H9 (cell line): Measurements from ENCODE around the gene FAM200A. TPM values are rescaled to one million over a fixed set of nuclear protein-coding genes. Genes with fewer than 3 reads are reported as not detected.

Experiments used
- DNase-seq: peaks from one replicate; pipeline ENCODE4 v3.0.0-alpha.2; 2017
- H2AFZ ChIP-seq: one replicate; pipeline ENCODE4 v1.6.1; 2013; ENCODE audit warnings: mild to moderate bottlenecking, low read length, control low read depth, moderate library complexity
- H2AK5ac ChIP-seq: 2 replicates; pipeline ENCODE4 v1.6.1; 2013; ENCODE audit warnings: low read length, control low read depth, mixed read lengths; ENCODE audit not compliant: insufficient read length
- H2BK120ac ChIP-seq: one replicate; pipeline ENCODE4 v1.6.1; 2013; ENCODE audit warnings: low read depth, mild to moderate bottlenecking, low read length, control low read depth, inconsistent platforms; ENCODE audit not compliant: poor library complexity, severe bottlenecking
- H2BK12ac ChIP-seq: 2 replicates; pipeline ENCODE4 v1.6.1; 2013; ENCODE audit warnings: low read length, control low read depth, mixed read lengths, low read depth; ENCODE audit not compliant: insufficient read length
- H2BK15ac ChIP-seq: 2 replicates; pipeline ENCODE4 v1.6.1; 2013; ENCODE audit warnings: low read depth, low read length, control low read depth
- H2BK20ac ChIP-seq: one replicate; pipeline ENCODE4 v1.6.1; 2013; ENCODE audit warnings: low read depth, mild to moderate bottlenecking, low read length, control low read depth, inconsistent platforms; ENCODE audit not compliant: poor library complexity, severe bottlenecking
- H2BK5ac ChIP-seq: 2 replicates; pipeline ENCODE4 v1.6.1; 2013; ENCODE audit warnings: low read length, control low read depth, mixed read lengths; ENCODE audit not compliant: insufficient read length
- H3K14ac ChIP-seq: 2 replicates; pipeline ENCODE4 v1.6.1; 2013; ENCODE audit warnings: low read length, control low read depth; ENCODE audit not compliant: insufficient read depth
- H3K18ac ChIP-seq: 2 replicates; pipeline ENCODE4 v1.6.1; 2013; ENCODE audit warnings: low read depth, mild to moderate bottlenecking, mixed read lengths, low read length, control low read depth; ENCODE audit not compliant: insufficient read length
- H3K23ac ChIP-seq: 2 replicates; pipeline ENCODE4 v1.6.1; 2013; ENCODE audit warnings: low read length, control low read depth, mixed read lengths, low read depth; ENCODE audit not compliant: insufficient read length
- H3K23me2 ChIP-seq: 2 replicates; pipeline ENCODE4 v1.6.1; 2013; ENCODE audit warnings: low read depth, mild to moderate bottlenecking, mixed read lengths, low read length, control low read depth; ENCODE audit not compliant: insufficient read length, poor library complexity, severe bottlenecking
- H3K27ac ChIP-seq: 2 replicates; pipeline ENCODE4 v1.5.1; 2013; ENCODE audit warnings: low read length, control low read depth, mixed read lengths, low read depth; ENCODE audit not compliant: insufficient read length
- H3K27me3 ChIP-seq: 2 replicates; pipeline ENCODE4 v1.6.1; 2013; ENCODE audit warnings: low read length, control low read depth, inconsistent platforms; ENCODE audit not compliant: insufficient read depth
- H3K4ac ChIP-seq: 2 replicates; pipeline ENCODE4 v1.6.1; 2013; ENCODE audit warnings: low read depth, mild to moderate bottlenecking, control low read depth, inconsistent platforms, low read length, moderate library complexity
- H3K4me1 ChIP-seq: 2 replicates; pipeline ENCODE4 v1.6.1; 2013; ENCODE audit warnings: low read length, control low read depth, inconsistent platforms; ENCODE audit not compliant: insufficient read depth
- H3K4me2 ChIP-seq: 2 replicates; pipeline ENCODE4 v1.6.1; 2013; ENCODE audit warnings: low read length, control low read depth, mixed read lengths; ENCODE audit not compliant: insufficient read length, insufficient read depth
- H3K56ac ChIP-seq: 2 replicates; pipeline ENCODE4 v1.6.1; 2013; ENCODE audit warnings: low read depth, mild to moderate bottlenecking, mixed read lengths, low read length, control low read depth; ENCODE audit not compliant: insufficient read length
- H3K79me1 ChIP-seq: 2 replicates; pipeline ENCODE4 v1.6.1; 2013; ENCODE audit warnings: low read depth, mild to moderate bottlenecking, moderate library complexity, low read length, control low read depth, inconsistent platforms; ENCODE audit not compliant: insufficient read depth, poor library complexity, severe bottlenecking
- H3K79me2 ChIP-seq: 2 replicates; pipeline ENCODE4 v1.6.1; 2013; ENCODE audit warnings: low read length, control low read depth, inconsistent platforms; ENCODE audit not compliant: insufficient read depth
- H3K9ac ChIP-seq: 2 replicates; pipeline ENCODE4 v1.6.1; 2013; ENCODE audit warnings: low read length, control low read depth, mixed read lengths; ENCODE audit not compliant: insufficient read length; ENCODE audit errors: extremely low read depth
- H3K9me3 ChIP-seq: one replicate; pipeline ENCODE4 v1.6.1; 2013; ENCODE audit warnings: low read depth, low read length, inconsistent platforms; ENCODE audit not compliant: control insufficient read depth
- H3T11ph ChIP-seq: one replicate; pipeline ENCODE4 v1.6.1; 2013; ENCODE audit warnings: mild to moderate bottlenecking, low read length, control low read depth, inconsistent platforms
- H4K20me1 ChIP-seq: one replicate; pipeline ENCODE4 v1.6.1; 2013; ENCODE audit not compliant: control insufficient read depth, insufficient read length, insufficient read depth
- H4K5ac ChIP-seq: 2 replicates; pipeline ENCODE4 v1.6.1; 2013; ENCODE audit warnings: low read depth, mild to moderate bottlenecking, mixed read lengths, low read length, control low read depth; ENCODE audit not compliant: insufficient read length
- H4K8ac ChIP-seq: replicated peaks from 2 replicates; pipeline ENCODE4 v1.6.1; 2013; ENCODE audit warnings: low read length, control low read depth, mixed read lengths, low read depth; ENCODE audit not compliant: insufficient read length
- H4K91ac ChIP-seq: 2 replicates; pipeline ENCODE4 v1.6.1; 2013; ENCODE audit warnings: low read depth, mild to moderate bottlenecking, moderate library complexity, mixed read lengths, low read length, control low read depth; ENCODE audit not compliant: insufficient read length
- H3K27ac Mint-ChIP-seq, 3 experiments: 2 replicates in 2 of 3; 3 replicates in 1 of 3; pipeline ENCODE4 v1.8.0; 2020 to 2021; ENCODE audit warnings: mixed read lengths in 3 of 3, mild to moderate bottlenecking in 1 of 3, moderate library complexity in 1 of 3
- H3K27me3 Mint-ChIP-seq: 2 replicates; pipeline ENCODE4 v1.8.0; 2021; ENCODE audit warnings: low read depth, mild to moderate bottlenecking, moderate library complexity, mixed read lengths
- H3K36me3 Mint-ChIP-seq, 3 experiments: 2 replicates in 2 of 3; 3 replicates in 1 of 3; pipeline ENCODE4 v1.8.0; 2020 to 2021; ENCODE audit warnings: low read depth in 3 of 3, mixed read lengths in 3 of 3; ENCODE audit not compliant: insufficient read depth in 1 of 3
- H3K4me1 Mint-ChIP-seq, 2 experiments: 2 replicates each; pipeline ENCODE4 v1.8.0; 2020; ENCODE audit warnings: mixed read lengths in 2 of 2
- H3K4me3 Mint-ChIP-seq, 2 experiments: 2 replicates in 1 of 2; 3 replicates in 1 of 2; pipeline ENCODE4 v1.8.0; 2020 to 2021; ENCODE audit warnings: mild to moderate bottlenecking in 2 of 2, mixed read lengths in 2 of 2, moderate library complexity in 1 of 2
- H3K9me3 Mint-ChIP-seq, 2 experiments: 2 replicates in 1 of 2; 3 replicates in 1 of 2; pipeline ENCODE4 v1.8.0; 2020; ENCODE audit warnings: mild to moderate bottlenecking in 2 of 2, mixed read lengths in 2 of 2, moderate library complexity in 1 of 2
- WGBS: extraction: QIAGEN DNeasy Blood & Tissue Kit; methylation state at CpG from one replicate; pipeline ENCODE4 v1.1.7; 2013; ENCODE audit warnings: missing lambda C conversion rate, low lambda C conversion rate, mixed read lengths; ENCODE audit not compliant: insufficient read length; ENCODE audit errors: extremely low coverage; 5-methylcytosine and 5-hydroxymethylcytosine counted together
- total RNA-seq: library from RNA; stranded (reverse); gene quantifications from 2 replicates; pipeline ENCODE4 v1.2.1, GENCODE V29; 2021
- TF ChIP-seq, protein P1 (sequence below): fragments of 200-600 bp; sonication (generic); conservative IDR thresholded peaks from 3 replicates; pipeline ENCODE4 v1.8.0; 2021; ENCODE audit warnings: antibody characterized with exemption, mild to moderate bottlenecking

The FAM200A gene
- total RNA-seq, 1 experiment from 2014 or later: 7.8 TPM

DNA sequence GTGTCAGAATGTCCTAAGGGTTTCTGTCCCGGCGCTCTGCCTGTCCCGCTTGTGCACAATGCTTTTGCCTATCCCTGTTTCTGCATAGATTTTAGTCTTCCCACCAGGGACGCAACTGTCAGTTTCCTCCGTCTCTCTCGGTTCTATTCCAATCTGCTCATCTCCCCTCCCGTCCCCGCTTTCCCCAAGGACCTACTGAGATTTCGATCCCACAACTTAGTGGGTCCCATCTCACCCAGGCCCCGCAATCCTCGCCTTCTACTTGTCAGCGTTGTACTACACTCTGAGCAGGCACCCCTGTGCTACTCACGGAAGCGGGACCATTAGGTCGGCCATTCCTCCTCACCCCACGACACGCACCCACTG is 6.0 kb upstream of the FAM200A start:
- no peaks in the 10 kb centered on the region for H3K9me3 Mint-ChIP-seq
- H3K4me3 Mint-ChIP-seq: peak overlapping the region; percentile 94 to 99
- H2AFZ ChIP-seq: no peak overlapping the region
- H3K4me1 Mint-ChIP-seq: peaks cover 5 to 6% of the 10 kb centered on the region in 2 experiments
- H2BK20ac ChIP-seq: no peak overlapping the region
- no peaks in the 10 kb centered on the region for H3K23me2 ChIP-seq
- no peaks in the 10 kb centered on the region for H3K4me1 ChIP-seq
- H3K36me3 Mint-ChIP-seq: peaks cover 28 to 34% (median 32%) of the 10 kb centered on the region in 3 experiments; a peak in 6 of 7 replicates
- H3K27ac Mint-ChIP-seq: peak overlapping the region; percentile 67 to 99 (median 99)
- no peak overlapping the region for H2BK15ac ChIP-seq
- H3K56ac ChIP-seq: peak overlapping the region; percentile 4
- H3T11ph ChIP-seq: no peak overlapping the region
- peak overlapping the region; percentile 58 for H3K4me2 ChIP-seq
- no peak for DNase-seq
- no peaks in the 10 kb centered on the region for H3K27me3 ChIP-seq
- peak overlapping the region; percentile 24 for H3K27ac ChIP-seq
- no peak overlapping the region for H2BK5ac ChIP-seq
- H3K79me1 ChIP-seq: peaks cover 3% of the 10 kb centered on the region
- peaks cover 4% of the 10 kb centered on the region; the same call in 1 of the 2 replicates for H3K79me2 ChIP-seq
- no peak overlapping the region for H4K91ac ChIP-seq
- no CpG with 5 or more reads among the region's 17 CpGs for WGBS
- H4K8ac ChIP-seq: peak overlapping the region; percentile 23
- peak overlapping the region; percentile 95 for H3K9ac ChIP-seq
- peak overlapping the region; percentile 97 for H3K18ac ChIP-seq
- TF ChIP-seq, protein P1, sequence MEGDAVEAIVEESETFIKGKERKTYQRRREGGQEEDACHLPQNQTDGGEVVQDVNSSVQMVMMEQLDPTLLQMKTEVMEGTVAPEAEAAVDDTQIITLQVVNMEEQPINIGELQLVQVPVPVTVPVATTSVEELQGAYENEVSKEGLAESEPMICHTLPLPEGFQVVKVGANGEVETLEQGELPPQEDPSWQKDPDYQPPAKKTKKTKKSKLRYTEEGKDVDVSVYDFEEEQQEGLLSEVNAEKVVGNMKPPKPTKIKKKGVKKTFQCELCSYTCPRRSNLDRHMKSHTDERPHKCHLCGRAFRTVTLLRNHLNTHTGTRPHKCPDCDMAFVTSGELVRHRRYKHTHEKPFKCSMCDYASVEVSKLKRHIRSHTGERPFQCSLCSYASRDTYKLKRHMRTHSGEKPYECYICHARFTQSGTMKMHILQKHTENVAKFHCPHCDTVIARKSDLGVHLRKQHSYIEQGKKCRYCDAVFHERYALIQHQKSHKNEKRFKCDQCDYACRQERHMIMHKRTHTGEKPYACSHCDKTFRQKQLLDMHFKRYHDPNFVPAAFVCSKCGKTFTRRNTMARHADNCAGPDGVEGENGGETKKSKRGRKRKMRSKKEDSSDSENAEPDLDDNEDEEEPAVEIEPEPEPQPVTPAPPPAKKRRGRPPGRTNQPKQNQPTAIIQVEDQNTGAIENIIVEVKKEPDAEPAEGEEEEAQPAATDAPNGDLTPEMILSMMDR: no peak
- no peak overlapping the region for H4K5ac ChIP-seq
- no peak overlapping the region for H3K23ac ChIP-seq
- H2BK120ac ChIP-seq: no peak overlapping the region
- H3K9me3 ChIP-seq: no peaks in the 10 kb centered on the region
- no peaks in the 10 kb centered on the region for H4K20me1 ChIP-seq
- H3K4ac ChIP-seq: no peak overlapping the region
- H3K14ac ChIP-seq: peak overlapping the region; percentile 98
- no peaks in the 10 kb centered on the region for H3K27me3 Mint-ChIP-seq
- H2AK5ac ChIP-seq: no peak overlapping the region
- no peak overlapping the region for H2BK12ac ChIP-seq
